Stomach (tissue), 4 donors: ENCODE measurements around the gene FLNC.

Experiments
- CTCF ChIP-seq, 7 experiments: fragments of 450-650 bp in 4 of 7; fragments of 200-600 bp in 3 of 7; sonication (generic) in 3 of 7; IDR thresholded peaks; one replicate each; pipeline ENCODE4 v1.5.1; 2016 to 2019; ENCODE audit warnings: antibody characterized with exemption in 7 of 7, control low read depth in 2 of 7, mild to moderate bottlenecking in 1 of 7
- EP300 ChIP-seq: sonication (generic); formaldehyde crosslinking; IDR thresholded peaks from one replicate; pipeline ENCODE4 v1.6.1; 2017; ENCODE audit warnings: antibody characterized with exemption
- POLR2A ChIP-seq, 4 donors: fragments of 450-650 bp; IDR thresholded peaks; one replicate each; pipeline ENCODE4 v1.6.1; 2016; ENCODE audit warnings: antibody characterized with exemption in 4 of 4, control low read depth in 2 of 4, mild to moderate bottlenecking in 1 of 4, moderate library complexity in 1 of 4

- TF ChIP-seq POLR2A (IDR thresholded peaks at IDR 0.05) (no peak), CTCF (IDR thresholded peaks at IDR 0.05) (no peak), EP300 (no peak)
These were observed 23.0 kb upstream of the FLNC start for GRCh38 chr7:128807191-128807590.
